HG02798 (cell line): ENCODE measurements around the gene IRF1.
"Not testable (repeated sequence)": the region's sequence is repeated elsewhere in the genome, so short reads cannot be mapped to it uniquely, and the experiment has no call there.

Experiments
- ATAC-seq: cut with Tn5 transposase; IDR thresholded peaks from one replicate; pipeline ENCODE4 v1.9.1; 2021; ENCODE audit warnings: mild to moderate bottlenecking; ENCODE audit not compliant: unreplicated experiment, poor library complexity

IRF1 gene

DNA sequence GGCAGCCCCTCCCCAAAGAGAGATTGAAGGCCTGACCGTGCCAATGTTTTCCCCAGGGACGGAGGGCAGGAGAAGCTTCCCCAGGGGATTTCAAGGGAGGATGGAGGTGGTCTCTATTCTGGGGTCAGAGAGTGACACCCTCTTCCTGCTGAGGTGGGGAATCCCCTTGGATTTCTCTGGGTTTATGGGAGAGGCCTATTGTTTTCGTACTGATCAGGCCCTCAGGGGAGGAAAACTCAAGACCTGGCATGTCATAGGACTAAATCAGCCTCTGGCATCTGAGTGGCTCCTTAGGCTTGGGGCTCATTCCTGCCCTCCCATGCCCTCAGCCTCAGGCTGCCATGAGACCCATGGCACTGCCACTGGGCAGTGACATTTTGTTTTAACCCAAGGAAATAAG lies 44.6 kb downstream of the IRF1 start:
- ATAC-seq = no peak

DNA sequence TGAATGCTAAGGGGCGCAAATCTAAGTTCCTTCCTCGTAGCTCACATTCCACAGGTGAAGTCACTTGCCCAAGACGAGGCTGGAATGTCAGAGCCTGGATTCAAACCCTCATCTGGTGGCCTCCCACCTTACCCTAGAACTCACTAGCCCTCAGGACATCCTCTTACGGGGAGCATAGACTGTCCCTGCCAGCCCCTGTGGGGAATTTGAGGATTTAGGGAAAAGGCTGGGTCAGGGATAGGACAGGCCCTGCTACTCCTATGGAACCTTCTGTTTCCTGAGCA lies 45.0 kb downstream of the IRF1 start:
- no peak for ATAC-seq

DNA sequence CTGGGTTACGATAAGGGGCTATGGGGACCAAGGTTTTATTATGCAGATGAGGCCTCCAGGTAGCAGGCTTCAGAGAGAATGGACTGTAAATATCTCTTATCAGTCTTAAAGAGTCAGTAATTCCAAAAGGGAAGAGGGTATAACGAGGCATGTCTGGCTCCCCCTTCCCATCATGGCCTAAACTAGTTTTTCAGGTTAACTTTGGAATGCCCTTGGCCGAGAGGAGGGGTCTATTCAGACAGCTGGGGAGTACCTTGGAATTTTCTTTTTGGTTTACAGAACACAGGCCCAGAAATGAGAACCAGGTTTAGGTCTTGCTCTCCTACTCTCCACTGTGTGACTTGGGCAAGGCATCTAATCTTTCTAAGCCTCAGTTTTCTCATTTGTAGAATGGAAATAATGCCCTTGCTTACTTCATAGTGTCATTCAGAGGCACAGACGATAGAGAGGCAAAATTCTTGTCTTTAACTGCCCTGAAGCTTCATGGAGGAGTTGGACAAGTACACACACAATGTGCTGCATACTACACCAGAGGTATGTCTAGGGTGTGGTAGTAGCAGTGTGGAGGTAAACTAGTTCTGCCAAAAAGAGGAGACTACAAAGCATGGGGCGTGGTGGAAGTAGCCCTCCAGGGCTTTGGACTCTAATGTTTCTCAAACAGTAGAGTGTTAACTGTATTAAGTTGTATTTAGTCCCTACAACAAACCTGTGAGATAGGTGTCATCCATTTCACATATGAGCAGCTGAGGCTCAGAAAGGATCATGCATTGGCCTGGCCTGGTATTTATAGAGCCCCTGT lies 45.5 kb downstream of the IRF1 start:
- ATAC-seq = no peak

DNA sequence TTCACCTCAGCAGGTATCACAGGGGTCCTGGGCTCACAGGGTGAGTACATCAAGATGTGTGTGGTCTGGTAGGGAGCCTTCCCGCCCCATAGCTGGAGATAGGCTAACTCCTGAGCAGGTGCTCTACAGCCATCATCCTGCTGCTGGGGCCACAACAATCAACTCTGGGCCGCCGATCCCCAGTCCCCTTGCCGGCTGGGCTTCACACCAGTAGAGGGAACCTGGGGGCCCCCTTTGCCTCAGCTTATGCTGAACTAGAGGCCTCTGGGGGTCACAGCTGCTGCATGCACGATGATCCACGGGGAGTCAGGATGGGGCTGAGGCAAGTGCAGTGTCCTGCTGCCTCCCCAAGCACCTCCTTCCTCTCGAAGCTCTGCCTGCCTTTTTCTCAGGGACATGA lies 46.5 kb downstream of the IRF1 start:
- no peak for ATAC-seq

DNA sequence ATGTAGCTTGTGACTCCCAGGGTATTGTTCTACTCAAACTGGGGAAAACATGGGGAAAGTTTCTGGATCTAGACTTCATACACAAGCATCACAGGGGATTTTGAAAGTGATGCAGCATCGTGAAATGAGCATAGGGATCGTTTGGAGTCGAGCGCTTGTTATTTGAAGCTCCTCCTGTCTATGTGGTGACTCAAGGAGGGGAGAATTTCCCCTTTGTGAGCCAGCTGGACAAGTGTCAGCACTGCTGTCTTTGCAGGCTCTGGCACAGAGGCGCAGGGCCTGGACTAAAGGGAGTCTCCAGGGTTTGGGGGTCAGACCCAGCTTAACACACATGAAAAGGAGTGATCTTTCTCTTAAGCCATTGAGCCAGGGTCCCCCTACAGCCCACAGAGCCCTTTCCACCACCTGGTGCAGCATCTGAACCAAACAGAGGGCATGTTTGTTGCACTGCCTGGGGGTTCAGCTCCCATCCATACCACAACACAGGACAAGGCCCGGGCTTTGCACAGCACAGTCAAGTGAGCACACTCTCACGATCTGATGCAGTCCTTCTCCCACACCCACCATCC lies 51.0 kb downstream of the IRF1 start:
- no peak for ATAC-seq

DNA sequence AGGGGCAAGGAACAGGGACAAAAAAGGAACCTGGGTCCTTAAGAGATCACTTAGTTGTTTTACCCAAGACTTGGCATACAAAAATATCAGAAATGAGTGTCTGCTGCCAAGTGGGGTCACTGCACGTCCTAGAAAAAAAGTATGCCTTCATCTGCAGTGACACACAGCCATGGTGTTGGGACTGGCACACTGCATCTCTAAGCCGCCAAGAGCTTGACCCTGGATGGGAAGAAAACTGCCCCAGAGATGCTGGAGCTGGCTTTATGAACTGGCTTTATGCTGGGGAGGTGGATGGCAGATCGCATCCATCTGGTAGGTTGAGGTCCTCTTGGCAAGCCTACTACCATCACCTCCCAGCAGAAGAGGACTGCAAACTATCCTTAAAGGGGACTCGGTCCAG lies 51.7 kb downstream of the IRF1 start:
- ATAC-seq = no peak

DNA sequence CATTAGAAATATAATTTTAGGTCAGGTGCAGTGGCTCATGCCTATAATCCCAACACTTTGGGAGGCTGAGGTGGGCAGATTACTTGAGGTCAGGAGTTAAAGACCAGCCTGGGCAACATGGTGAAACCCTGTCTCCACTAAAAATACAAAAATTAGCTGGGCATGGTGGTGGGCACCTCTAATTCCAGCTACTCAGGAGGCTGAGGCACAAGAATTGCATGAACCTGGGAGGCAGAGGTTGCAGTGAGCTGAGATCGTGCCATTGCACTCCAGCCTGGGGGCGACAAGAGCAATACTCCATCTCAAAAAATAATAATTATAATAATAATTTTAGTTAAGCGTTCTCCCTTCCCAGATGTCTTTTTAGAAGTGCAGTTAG lies 52.3 kb downstream of the IRF1 start:
- ATAC-seq = not testable (repeated sequence)

DNA sequence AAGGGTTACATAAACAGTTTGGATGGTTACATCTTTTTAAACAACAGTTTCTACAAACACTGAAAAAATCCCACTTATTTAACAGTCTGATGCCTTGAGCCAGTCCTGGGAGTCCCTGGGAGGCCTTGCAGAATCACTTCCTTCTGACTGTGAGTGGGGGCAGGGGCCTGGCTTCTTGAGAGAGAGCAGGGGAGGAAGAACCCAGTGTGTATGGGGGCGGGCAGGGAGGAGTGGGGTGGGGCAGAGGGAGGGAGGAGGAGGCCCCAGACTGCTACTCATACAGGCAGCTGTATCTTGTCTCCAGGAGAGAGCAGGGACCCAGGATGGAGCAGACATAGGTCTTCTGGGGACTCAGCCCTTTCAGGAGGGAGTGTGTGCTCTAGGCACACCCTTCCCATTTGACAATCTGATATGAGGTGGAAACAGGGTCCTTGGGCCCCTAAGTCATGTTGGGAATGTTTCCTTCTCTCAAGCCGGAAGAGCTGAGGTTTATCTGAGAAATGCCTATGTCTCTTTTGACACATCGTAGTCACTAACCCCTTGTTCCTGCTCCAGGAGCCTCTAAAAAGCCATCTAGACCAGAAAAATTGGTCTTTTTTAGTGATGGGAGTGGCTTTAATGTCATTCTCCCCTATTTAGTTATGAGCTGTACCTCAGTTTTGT lies 52.8 kb downstream of the IRF1 start:
- peak; percentile 88 for ATAC-seq

DNA sequence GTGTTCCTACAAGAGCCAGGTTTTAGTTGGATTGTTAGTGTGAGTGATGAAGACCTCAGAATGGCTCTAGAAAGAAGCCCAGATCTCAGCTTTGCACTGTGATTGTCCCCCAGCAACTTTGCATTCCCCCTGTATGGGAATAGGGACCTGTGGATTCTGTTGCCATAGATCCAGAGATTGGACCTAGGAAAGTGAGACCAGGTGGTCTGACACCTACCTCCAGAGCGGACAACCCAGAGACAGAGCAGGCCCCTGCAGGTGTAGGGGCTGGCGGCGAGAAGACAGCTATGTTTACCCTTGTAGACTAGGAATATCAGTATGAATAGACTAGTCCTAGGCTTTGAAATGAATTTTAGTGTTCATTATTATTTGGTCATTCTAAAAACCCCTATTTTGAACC lies 53.6 kb downstream of the IRF1 start:
- ATAC-seq = no peak

DNA sequence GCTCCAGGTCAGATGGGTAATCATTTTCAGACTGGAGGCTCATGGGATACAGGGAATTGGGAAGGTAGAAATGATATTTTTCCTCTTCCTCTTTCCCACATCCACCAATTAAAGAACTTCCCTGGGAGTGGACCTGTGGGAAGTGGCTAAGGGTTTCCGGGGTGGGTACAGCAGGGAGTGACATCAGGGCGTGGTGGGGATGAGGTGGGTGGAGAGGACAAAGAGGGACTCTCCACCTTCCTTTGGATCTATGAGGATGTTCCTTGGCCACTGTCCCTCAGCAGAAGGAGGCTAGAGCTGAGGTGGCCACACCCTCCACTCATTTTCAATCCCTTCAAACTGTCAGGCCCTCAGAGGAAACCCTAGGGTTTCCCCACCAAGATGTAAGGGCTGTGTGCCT lies 54.7 kb downstream of the IRF1 start:
- no peak for ATAC-seq

DNA sequence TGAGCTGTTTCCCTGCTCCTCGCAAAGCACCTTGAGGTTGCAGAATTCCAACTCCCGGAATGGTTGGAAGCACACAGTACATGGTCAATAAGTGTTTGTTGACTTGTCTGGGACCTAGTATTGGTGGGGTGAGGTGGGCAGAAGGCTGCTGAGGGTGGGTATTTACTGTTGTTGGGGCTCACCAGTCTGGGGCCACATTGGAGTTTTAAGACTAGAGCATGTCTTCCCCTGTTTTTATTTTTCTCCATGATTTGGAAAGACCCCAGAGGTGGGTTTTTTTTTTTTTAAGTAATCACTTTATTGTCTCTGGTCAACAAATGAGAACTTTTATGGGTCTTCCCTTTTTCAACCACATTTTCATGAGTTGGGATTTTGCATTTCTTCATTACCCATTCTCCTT lies 55.1 kb downstream of the IRF1 start:
- ATAC-seq = no peak

DNA sequence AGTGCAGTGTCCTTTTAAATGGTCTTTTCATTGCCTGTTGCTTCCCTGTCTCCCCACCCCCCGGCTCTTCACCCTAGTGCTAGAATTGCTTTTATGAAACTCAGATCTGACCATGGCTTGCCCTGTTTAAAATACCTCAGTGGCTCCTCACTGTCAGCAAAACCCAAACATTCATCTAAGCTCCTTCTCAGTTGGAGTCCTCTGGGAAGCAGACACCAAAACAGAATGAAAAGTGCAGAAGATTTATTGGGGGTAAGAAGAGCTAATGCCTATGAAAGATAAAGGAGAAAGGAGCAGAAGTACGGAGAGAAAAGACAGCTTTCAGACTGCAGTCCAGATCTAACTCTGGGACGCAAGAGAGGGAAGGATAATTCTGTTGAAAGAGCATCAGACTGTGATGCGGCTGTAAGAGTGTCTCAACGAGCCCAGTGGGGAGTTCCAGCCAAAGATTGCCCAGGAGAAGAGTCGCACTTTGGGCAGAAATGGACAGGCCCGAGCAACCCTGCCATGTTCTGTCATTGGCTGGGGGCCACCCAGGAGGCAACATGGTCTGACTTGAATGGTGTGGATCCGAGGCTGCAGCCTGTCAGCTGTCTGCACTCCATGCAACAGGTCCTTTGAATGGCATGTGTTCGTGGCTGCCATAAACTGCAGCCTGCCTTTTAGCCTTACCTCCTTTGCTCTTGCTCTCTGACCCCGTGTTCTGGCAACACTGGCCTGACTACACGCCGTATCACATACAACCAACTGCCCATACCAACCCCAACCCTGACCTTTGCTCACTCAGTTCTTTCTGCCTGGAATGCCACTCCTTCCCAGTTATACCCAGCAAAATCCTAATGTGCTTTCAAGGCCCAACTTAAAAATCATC lies 55.9 kb downstream of the IRF1 start:
- no peak for ATAC-seq

DNA sequence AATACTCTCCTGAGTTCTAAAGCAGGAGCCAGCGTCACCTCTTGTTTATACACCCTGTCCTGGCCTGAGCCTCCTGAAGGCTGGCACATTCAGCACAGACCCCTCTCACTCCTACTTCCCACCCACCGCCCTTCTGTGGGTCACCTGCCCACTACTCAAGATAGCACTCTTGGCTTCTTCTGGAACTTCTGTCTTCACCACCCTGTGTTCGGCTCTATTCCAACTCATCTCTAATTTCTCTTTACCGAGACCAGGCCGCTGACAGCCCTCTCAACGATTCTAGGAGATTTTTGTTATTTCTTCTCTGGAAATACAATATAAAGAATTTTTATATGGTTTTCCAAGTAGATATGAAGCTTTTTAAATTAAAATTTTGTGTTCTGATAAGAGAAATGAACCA lies 57.4 kb downstream of the IRF1 start:
- ATAC-seq = no peak

DNA sequence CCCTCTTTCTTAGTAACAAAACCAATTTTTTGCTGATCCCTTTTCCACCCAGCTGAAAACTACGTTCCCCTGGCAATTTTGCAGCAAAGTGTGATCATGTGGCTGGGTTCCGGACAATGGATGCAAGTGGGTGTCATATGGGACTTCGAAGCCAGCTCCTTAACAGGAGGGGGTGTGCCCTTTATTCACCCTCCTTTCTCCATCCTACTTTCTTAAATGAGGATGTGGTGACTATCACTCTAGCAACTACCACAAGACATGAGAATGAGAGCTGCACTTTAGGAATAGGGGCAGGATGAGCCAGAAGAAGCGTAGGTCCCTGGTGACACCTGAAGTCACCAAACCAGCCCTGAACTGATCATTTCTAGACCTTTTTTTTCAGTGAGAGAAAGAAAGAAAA lies 58.9 kb downstream of the IRF1 start:
- ATAC-seq = no peak
